WTC11 (cell line): Measurements from ENCODE around the gene GCC1.

ENCODE experiments used
- E2F4 ChIP-seq: sonication (generic); formaldehyde crosslinking; IDR thresholded peaks from 2 replicates; pipeline ENCODE4 v1.8.1; 2022; ENCODE audit warnings: low read depth, mild to moderate bottlenecking, moderate library complexity, missing genetic modification reagents, borderline replicate concordance
- ELF4 ChIP-seq: sonication (generic); formaldehyde crosslinking; IDR thresholded peaks from 2 replicates; pipeline ENCODE4 v1.8.1; 2022; ENCODE audit warnings: low read depth, mild to moderate bottlenecking, moderate library complexity, missing genetic modification reagents
- JUN ChIP-seq: sonication (generic); formaldehyde crosslinking; IDR thresholded peaks from 2 replicates; pipeline ENCODE4 v1.8.0; 2023; ENCODE audit warnings: mild to moderate bottlenecking, missing genetic modification reagents
- ZNF232 ChIP-seq: sonication (generic); formaldehyde crosslinking; IDR thresholded peaks from 2 replicates; pipeline ENCODE4 v1.8.0; 2022; ENCODE audit warnings: mild to moderate bottlenecking, missing genetic modification reagents
- ZNF423 ChIP-seq: fragments of 250-450 bp; sonication (Bioruptor Pico); IDR thresholded peaks from 2 replicates; pipeline ENCODE4 v2.1.2; 2022; ENCODE audit warnings: mild to moderate bottlenecking, moderate library complexity
- ZSCAN18 ChIP-seq: fragments of 250-450 bp; sonication (Bioruptor Pico); IDR thresholded peaks from 2 replicates; pipeline ENCODE4 v2.1.2; 2022; ENCODE audit warnings: mild to moderate bottlenecking, moderate library complexity
- TF ChIP-seq, protein P1 (sequence below): sonication (generic); formaldehyde crosslinking; IDR thresholded peaks from 2 replicates; pipeline ENCODE4 v1.8.0; 2022; ENCODE audit warnings: missing genetic modification reagents

- TF ChIP-seq ZSCAN18 (no peak), ZNF423 (CRISPR knock-in tag) (no peak), ZNF232 (CRISPR knock-in tag) (no peak), JUN (CRISPR knock-in tag) (no peak), ELF4 (no peak), E2F4 (CRISPR knock-in tag) (no peak)
- TF ChIP-seq, protein P1, sequence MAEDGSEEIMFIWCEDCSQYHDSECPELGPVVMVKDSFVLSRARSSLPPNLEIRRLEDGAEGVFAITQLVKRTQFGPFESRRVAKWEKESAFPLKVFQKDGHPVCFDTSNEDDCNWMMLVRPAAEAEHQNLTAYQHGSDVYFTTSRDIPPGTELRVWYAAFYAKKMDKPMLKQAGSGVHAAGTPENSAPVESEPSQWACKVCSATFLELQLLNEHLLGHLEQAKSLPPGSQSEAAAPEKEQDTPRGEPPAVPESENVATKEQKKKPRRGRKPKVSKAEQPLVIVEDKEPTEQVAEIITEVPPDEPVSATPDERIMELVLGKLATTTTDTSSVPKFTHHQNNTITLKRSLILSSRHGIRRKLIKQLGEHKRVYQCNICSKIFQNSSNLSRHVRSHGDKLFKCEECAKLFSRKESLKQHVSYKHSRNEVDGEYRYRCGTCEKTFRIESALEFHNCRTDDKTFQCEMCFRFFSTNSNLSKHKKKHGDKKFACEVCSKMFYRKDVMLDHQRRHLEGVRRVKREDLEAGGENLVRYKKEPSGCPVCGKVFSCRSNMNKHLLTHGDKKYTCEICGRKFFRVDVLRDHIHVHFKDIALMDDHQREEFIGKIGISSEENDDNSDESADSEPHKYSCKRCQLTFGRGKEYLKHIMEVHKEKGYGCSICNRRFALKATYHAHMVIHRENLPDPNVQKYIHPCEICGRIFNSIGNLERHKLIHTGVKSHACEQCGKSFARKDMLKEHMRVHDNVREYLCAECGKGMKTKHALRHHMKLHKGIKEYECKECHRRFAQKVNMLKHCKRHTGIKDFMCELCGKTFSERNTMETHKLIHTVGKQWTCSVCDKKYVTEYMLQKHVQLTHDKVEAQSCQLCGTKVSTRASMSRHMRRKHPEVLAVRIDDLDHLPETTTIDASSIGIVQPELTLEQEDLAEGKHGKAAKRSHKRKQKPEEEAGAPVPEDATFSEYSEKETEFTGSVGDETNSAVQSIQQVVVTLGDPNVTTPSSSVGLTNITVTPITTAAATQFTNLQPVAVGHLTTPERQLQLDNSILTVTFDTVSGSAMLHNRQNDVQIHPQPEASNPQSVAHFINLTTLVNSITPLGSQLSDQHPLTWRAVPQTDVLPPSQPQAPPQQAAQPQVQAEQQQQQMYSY: no peak
Measured at GRCh38 chr7:127609297-127609696, 23.9 kb upstream of the GCC1 start.
